Caco-2 (cell line): ENCODE data around the gene GLT8D2. TPM values are rescaled to one million over a fixed set of nuclear protein-coding genes. Genes with fewer than 3 reads are reported as not detected.

Experiments used
- BruUV-seq: library from RNA; stranded (reverse); fragments of 400-500 nt; replicated peaks from 2 replicates; lab custom pipeline; 2021; lab: Mats Ljungman, UMichigan
- CTCF ChIA-PET: fragments of 300-600 bp; sonication (Branson Sonifier 250); formaldehyde crosslinking; loops from one replicate; lab custom pipeline; 2022; ENCODE audit warnings: antibody characterized with exemption; lab: Charles Lee
- POLR2A ChIA-PET: fragments of 300-600 bp; sonication (Branson Sonifier 250); formaldehyde crosslinking; loops from one replicate; lab custom pipeline; 2022; ENCODE audit warnings: antibody characterized with exemption; lab: Charles Lee
- DNase-seq, 2 experiments: peaks; one replicate each; pipeline versions ENCODE4 v3.0.0 to v3.0.0-alpha.2; 2020 to 2022
- H3K27me3 ChIP-seq: replicated peaks from 2 replicates; pipeline ENCODE4 v1.6.0; 2011; ENCODE audit warnings: low read length; ENCODE audit not compliant: control insufficient read depth, insufficient read depth
- H3K36me3 ChIP-seq: 2 replicates; pipeline ENCODE4 v1.5.1; 2011; ENCODE audit warnings: low read length; ENCODE audit not compliant: control insufficient read depth, insufficient read depth
- H3K4me1 ChIP-seq: fragments of 250-450 bp; sonication (Bioruptor Pico); 2 replicates; pipeline ENCODE4 v1.5.1; 2020; ENCODE audit warnings: mild to moderate bottlenecking
- H3K4me3 ChIP-seq: 2 replicates; pipeline ENCODE4 v1.5.1; 2011; ENCODE audit warnings: low read depth, mild to moderate bottlenecking, control low read depth, low read length
- H3K9me3 ChIP-seq: fragments of 250-450 bp; sonication (Bioruptor Pico); 2 replicates; pipeline ENCODE4 v1.5.1; 2020; ENCODE audit warnings: mild to moderate bottlenecking, moderate library complexity
- H3K27ac Mint-ChIP-seq: one replicate; pipeline ENCODE4 v1.8.0; 2022; ENCODE audit warnings: mixed read lengths; ENCODE audit not compliant: unreplicated experiment
- H3K27me3 Mint-ChIP-seq: one replicate; pipeline ENCODE4 v1.8.0; 2022; ENCODE audit warnings: mixed read lengths; ENCODE audit not compliant: insufficient read depth, unreplicated experiment
- H3K36me3 Mint-ChIP-seq: one replicate; pipeline ENCODE4 v1.8.0; 2022; ENCODE audit warnings: mild to moderate bottlenecking, mixed read lengths; ENCODE audit not compliant: insufficient read depth, unreplicated experiment
- H3K4me1 Mint-ChIP-seq: one replicate; pipeline ENCODE4 v1.8.0; 2022; ENCODE audit warnings: low read depth, mixed read lengths; ENCODE audit not compliant: unreplicated experiment
- H3K4me3 Mint-ChIP-seq: one replicate; pipeline ENCODE4 v1.8.0; 2022; ENCODE audit warnings: mild to moderate bottlenecking, moderate library complexity, mixed read lengths; ENCODE audit not compliant: unreplicated experiment
- H3K9me3 Mint-ChIP-seq: one replicate; pipeline ENCODE4 v1.8.0; 2022; ENCODE audit warnings: mixed read lengths; ENCODE audit not compliant: unreplicated experiment
- intact Hi-C: fragments of 100-400 bp; cut with micrococcal nuclease; formaldehyde crosslinking; loops from one replicate; pipeline ENCODE4 v1.10.0; 2022; ENCODE audit not compliant: unreplicated experiment
- total RNA-seq: library from RNA; stranded (reverse); gene quantifications from 2 replicates; pipeline ENCODE4 v1.2.3, GENCODE V29; 2022
- TF ChIP-seq, protein P1 (sequence below), 2 experiments: fragments of 200-600 bp in 1 of 2; IDR thresholded peaks; 1 replicate in 1 of 2; 2 replicates in 1 of 2; pipeline versions ENCODE4 v1.5.1 to v1.8.0; 2011 to 2022; ENCODE audit warnings: antibody characterized with exemption in 1 of 2, control low read depth in 1 of 2, inconsistent platforms in 1 of 2, low read depth in 1 of 2, low read length in 1 of 2, mild to moderate bottlenecking in 1 of 2, moderate library complexity in 1 of 2; ENCODE audit not compliant: insufficient read depth in 1 of 2, severe bottlenecking in 1 of 2, unreplicated experiment in 1 of 2

GLT8D2 gene
- total RNA-seq, 1 experiment from 2014 or later = not detected

- Mint-ChIP-seq H3K27ac (no peak overlapping the region), H3K36me3 (no peaks in the 10 kb centered on the region), H3K27me3 (no peaks in the 10 kb centered on the region), H3K4me1 (no peaks in the 10 kb centered on the region), H3K9me3 (no peaks in the 10 kb centered on the region), H3K4me3 (no peak overlapping the region)
- ChIA-PET POLR2A (no interaction called here), CTCF (no interaction called here)
- no peak for DNase-seq
- H3K4me3 ChIP-seq = no peak overlapping the region
- intact Hi-C loops = no loop called here
- H3K9me3 ChIP-seq = no peaks in the 10 kb centered on the region
- no peaks in the 10 kb centered on the region for H3K36me3 ChIP-seq
- no peaks in the 10 kb centered on the region for H3K27me3 ChIP-seq
- TF ChIP-seq, protein P1, sequence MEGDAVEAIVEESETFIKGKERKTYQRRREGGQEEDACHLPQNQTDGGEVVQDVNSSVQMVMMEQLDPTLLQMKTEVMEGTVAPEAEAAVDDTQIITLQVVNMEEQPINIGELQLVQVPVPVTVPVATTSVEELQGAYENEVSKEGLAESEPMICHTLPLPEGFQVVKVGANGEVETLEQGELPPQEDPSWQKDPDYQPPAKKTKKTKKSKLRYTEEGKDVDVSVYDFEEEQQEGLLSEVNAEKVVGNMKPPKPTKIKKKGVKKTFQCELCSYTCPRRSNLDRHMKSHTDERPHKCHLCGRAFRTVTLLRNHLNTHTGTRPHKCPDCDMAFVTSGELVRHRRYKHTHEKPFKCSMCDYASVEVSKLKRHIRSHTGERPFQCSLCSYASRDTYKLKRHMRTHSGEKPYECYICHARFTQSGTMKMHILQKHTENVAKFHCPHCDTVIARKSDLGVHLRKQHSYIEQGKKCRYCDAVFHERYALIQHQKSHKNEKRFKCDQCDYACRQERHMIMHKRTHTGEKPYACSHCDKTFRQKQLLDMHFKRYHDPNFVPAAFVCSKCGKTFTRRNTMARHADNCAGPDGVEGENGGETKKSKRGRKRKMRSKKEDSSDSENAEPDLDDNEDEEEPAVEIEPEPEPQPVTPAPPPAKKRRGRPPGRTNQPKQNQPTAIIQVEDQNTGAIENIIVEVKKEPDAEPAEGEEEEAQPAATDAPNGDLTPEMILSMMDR (IDR thresholded peaks at IDR 0.05; ENCODE audit: insufficient read depth in 1 of 2, low read depth in 1 of 2, low read length in 1 of 2, severe bottlenecking in 1 of 2, unreplicated experiment in 1 of 2) = no peak
- H3K4me1 ChIP-seq = no peaks in the 10 kb centered on the region
- no TSS peak for BruUV-seq
These were observed 38.7 kb downstream of the GLT8D2 start for GRCh38 chr12:104011253-104011652.

GRCh38 chr12:104010606-104011169 lies 39.3 kb downstream of the GLT8D2 start:
- H3K36me3 ChIP-seq = no peaks in the 10 kb centered on the region
- POLR2A ChIA-PET = no interaction called here
- H3K27me3 ChIP-seq = no peaks in the 10 kb centered on the region
- no peaks in the 10 kb centered on the region for H3K9me3 ChIP-seq
- no TSS peak for BruUV-seq
- Mint-ChIP-seq H3K27ac (no peak overlapping the region), H3K27me3 (no peaks in the 10 kb centered on the region), H3K36me3 (no peaks in the 10 kb centered on the region), H3K4me3 (no peak overlapping the region), H3K4me1 (no peaks in the 10 kb centered on the region), H3K9me3 (no peaks in the 10 kb centered on the region)
- no peak for DNase-seq
- TF ChIP-seq, protein P1 (IDR thresholded peaks at IDR 0.05; ENCODE audit: insufficient read depth in 1 of 2, low read depth in 1 of 2, low read length in 1 of 2, severe bottlenecking in 1 of 2, unreplicated experiment in 1 of 2) = no peak
- no peaks in the 10 kb centered on the region for H3K4me1 ChIP-seq
- CTCF ChIA-PET = no interaction called here
- intact Hi-C loops = no loop called here
- no peak overlapping the region for H3K4me3 ChIP-seq

GRCh38 chr12:104010121-104010520 lies 39.9 kb downstream of the GLT8D2 start:
- no peak for DNase-seq
- no TSS peak for BruUV-seq
- ChIA-PET CTCF (no interaction called here), POLR2A (no interaction called here)
- H3K27me3 Mint-ChIP-seq = no peaks in the 10 kb centered on the region
- TF ChIP-seq, protein P1 (IDR thresholded peaks at IDR 0.05; ENCODE audit: insufficient read depth in 1 of 2, low read depth in 1 of 2, low read length in 1 of 2, severe bottlenecking in 1 of 2, unreplicated experiment in 1 of 2) = no peak
- no peaks in the 10 kb centered on the region for H3K36me3 ChIP-seq
- no peaks in the 10 kb centered on the region for H3K27me3 ChIP-seq
- intact Hi-C loops = no loop called here
- H3K36me3 Mint-ChIP-seq = no peaks in the 10 kb centered on the region
- H3K4me1 ChIP-seq = no peaks in the 10 kb centered on the region
- no peaks in the 10 kb centered on the region for H3K9me3 ChIP-seq
- no peaks in the 10 kb centered on the region for H3K9me3 Mint-ChIP-seq
- no peaks in the 10 kb centered on the region for H3K4me1 Mint-ChIP-seq
- H3K27ac Mint-ChIP-seq = no peak overlapping the region
- H3K4me3 Mint-ChIP-seq = no peak overlapping the region
- H3K4me3 ChIP-seq = no peak overlapping the region
